Body of pancreas (tissue), 4 donors: Measurements from ENCODE around the gene CRABP1.

Experiments
- POLR2A ChIP-seq, 3 donors: fragments of 450-650 bp; IDR thresholded peaks; one replicate each; pipeline ENCODE4 v1.6.1; 2016; ENCODE audit warnings: antibody characterized with exemption in 3 of 3, mild to moderate bottlenecking in 2 of 3
- TF ChIP-seq, protein P1 (sequence below), 7 experiments: fragments of 450-650 bp in 4 of 7; fragments of 200-600 bp in 3 of 7; sonication (generic) in 3 of 7; IDR thresholded peaks; one replicate each; pipeline ENCODE4 v1.5.1; 2016 to 2019; ENCODE audit warnings: antibody characterized with exemption in 7 of 7

DNA sequence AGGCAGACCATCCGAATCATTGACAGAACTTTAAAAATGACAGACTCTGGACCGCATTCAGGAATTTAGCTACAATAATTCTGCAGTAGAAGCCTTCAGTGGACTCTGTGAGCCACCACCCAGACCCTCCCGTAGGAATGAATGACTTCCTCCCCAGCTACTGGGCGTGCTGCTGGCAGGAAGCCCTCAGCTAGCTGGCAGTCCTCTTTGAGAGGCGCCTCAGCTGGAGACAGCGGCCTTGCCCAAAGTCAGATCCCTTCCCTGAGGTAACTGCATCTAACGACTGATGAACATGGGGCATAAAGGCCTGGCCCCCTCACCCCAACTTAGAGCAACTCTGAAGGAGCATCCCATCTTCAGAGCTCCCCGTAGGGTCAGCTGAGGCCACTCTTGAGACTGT, 25.8 kb downstream of the CRABP1 start:
- TF ChIP-seq POLR2A (IDR thresholded peaks at IDR 0.05), result no peak
- TF ChIP-seq, protein P1, sequence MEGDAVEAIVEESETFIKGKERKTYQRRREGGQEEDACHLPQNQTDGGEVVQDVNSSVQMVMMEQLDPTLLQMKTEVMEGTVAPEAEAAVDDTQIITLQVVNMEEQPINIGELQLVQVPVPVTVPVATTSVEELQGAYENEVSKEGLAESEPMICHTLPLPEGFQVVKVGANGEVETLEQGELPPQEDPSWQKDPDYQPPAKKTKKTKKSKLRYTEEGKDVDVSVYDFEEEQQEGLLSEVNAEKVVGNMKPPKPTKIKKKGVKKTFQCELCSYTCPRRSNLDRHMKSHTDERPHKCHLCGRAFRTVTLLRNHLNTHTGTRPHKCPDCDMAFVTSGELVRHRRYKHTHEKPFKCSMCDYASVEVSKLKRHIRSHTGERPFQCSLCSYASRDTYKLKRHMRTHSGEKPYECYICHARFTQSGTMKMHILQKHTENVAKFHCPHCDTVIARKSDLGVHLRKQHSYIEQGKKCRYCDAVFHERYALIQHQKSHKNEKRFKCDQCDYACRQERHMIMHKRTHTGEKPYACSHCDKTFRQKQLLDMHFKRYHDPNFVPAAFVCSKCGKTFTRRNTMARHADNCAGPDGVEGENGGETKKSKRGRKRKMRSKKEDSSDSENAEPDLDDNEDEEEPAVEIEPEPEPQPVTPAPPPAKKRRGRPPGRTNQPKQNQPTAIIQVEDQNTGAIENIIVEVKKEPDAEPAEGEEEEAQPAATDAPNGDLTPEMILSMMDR (IDR thresholded peaks at IDR 0.05), result no peak
